Measurements from ENCODE around the gene PXDC1. TPM values are rescaled to one million over a fixed set of nuclear protein-coding genes. Genes with fewer than 3 reads are reported as not detected.
"Not testable (repeated sequence)": the region's sequence is repeated elsewhere in the genome, so short reads cannot be mapped to it uniquely, and the experiment has no call there.

Gene PXDC1
- total RNA-seq, 2 donors from 2014 or later = 0.35 to 0.36 TPM

DNA sequence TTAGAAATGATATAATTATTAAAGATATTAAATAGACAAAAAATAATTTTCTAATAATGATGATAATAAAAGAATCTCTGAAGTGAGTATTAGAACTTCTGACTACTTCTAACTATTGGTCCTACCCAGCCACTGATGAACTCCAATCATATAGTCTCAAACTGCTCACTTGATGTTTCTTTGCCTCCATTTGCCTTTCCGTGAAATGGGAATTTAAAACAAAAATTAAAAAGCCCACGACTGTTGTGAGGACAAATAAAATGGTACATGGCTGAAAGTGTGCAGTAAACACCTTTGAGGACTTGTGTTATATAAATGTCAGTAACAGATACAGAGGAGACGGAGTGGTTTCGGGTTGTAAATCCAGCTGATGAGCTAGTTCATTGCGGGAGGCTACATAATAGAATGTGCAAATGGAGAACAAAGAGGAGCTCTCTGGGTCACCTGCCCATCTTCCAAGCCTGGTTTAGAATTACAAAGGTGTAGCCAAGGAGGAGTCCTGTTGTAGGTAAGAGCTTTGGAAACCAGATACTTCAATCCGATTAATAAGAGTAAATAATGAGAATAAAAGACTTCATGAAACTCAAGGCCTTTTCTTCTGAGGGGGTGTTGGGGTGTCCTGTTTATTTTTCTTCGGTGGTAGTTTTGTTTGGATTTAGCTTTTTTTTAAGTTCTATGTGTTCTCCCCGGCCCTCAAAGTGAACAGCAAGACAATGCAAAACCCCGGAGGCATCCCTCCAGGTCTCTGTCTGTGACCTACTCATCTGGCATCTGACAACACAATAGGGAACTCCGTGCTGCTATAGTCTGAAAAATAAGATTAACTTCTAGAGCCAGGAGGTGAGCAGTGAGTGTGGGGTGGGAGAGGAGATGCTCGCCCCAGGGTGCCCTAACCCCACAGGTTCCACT is 4.4 kb upstream of the PXDC1 start:
- no peaks in the 10 kb centered on the region for H3K9me3 Mint-ChIP-seq
- ATAC-seq (no peak), DNase-seq (ENCODE audit: low spot score in 2 of 2) (no peak)
- H3K36me3 Mint-ChIP-seq = no peaks in the 10 kb centered on the region
- H3K27ac Mint-ChIP-seq = no peak overlapping the region

DNA sequence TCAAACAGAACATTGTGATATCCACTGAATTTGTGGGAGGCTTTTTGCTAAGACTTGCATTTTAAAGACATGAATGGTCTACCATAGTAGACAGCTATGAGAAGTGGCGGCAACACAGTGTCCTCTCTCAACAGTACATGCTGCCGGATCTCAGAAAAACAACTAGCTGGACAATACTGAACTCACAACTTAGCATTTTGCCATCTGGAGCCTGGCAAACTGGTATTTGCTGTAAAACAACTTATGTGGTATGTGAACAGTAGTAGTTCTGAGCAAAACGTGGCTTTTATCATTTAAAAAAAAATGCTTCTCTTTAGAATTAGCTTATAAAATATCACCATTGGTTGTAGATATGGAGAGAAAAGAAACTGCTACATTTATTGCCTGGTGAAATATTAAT is 3.3 kb upstream of the PXDC1 start:
- Mint-ChIP-seq H3K27ac (no peak overlapping the region), H3K36me3 (no peaks in the 10 kb centered on the region), H3K9me3 (no peaks in the 10 kb centered on the region)
- DNase-seq (ENCODE audit: low spot score in 2 of 2) (no peak), ATAC-seq (no peak)

DNA sequence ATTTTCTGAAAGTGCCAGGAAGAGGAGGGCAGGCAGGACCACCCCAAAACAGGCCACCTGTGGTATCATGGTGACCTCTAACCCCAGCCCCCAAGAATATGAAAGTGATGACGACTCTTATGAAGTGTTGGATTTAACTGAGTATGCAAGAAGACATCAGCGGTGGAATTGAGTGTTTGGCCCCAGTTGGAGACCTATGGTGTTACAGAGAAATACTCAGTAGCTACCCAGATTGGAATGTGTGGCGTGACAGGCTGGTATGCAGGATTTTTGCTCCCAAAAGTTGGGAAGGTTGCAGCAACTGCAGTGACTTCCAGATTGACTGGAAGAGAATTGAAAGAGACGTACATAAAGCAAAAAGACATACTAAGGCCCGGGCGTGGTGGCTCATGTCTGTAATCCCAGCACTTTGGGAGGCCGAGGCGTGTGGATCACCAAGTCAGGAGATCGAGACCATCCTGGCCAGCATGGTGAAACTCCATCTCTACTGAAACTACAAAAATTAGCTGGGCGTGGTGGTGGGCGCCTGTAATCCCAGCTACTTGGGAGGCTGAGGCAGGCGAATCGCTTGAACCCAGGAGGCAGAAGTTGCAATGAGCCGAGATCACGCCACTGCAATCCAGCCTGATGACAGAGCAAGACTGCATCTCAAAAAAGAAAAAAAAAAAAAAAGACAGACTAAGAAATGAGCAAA is 2.7 kb upstream of the PXDC1 start:
- DNase-seq (ENCODE audit: low spot score in 2 of 2); ATAC-seq; H3K36me3 Mint-ChIP-seq; H3K9me3 Mint-ChIP-seq; H3K27ac Mint-ChIP-seq: not testable (repeated sequence)

GRCh38 chr6:3753228-3753835 is 1.8 kb upstream of the PXDC1 start:
- no peaks in the 10 kb centered on the region for H3K36me3 Mint-ChIP-seq
- no peak overlapping the region for H3K27ac Mint-ChIP-seq
- no peaks in the 10 kb centered on the region for H3K9me3 Mint-ChIP-seq
- ATAC-seq (no peak), DNase-seq (ENCODE audit: low spot score in 2 of 2) (no peak)

- Mint-ChIP-seq H3K9me3 (no peaks in the 10 kb centered on the region), H3K36me3 (no peaks in the 10 kb centered on the region), H3K27ac (no peak overlapping the region)
- ATAC-seq (no peak), DNase-seq (ENCODE audit: low spot score in 2 of 2) (no peak)
Measured at GRCh38 chr6:3752531-3753227, 1.2 kb upstream of the PXDC1 start.

GRCh38 chr6:3751730-3752530 is 417 bp upstream of the PXDC1 start:
- DNase-seq (ENCODE audit: low spot score in 2 of 2) (peak; percentile 66 to 68), ATAC-seq (peak; percentile 80 to 82)
- Mint-ChIP-seq H3K36me3 (no peaks in the 10 kb centered on the region), H3K27ac (no peak overlapping the region), H3K9me3 (no peaks in the 10 kb centered on the region)

DNA sequence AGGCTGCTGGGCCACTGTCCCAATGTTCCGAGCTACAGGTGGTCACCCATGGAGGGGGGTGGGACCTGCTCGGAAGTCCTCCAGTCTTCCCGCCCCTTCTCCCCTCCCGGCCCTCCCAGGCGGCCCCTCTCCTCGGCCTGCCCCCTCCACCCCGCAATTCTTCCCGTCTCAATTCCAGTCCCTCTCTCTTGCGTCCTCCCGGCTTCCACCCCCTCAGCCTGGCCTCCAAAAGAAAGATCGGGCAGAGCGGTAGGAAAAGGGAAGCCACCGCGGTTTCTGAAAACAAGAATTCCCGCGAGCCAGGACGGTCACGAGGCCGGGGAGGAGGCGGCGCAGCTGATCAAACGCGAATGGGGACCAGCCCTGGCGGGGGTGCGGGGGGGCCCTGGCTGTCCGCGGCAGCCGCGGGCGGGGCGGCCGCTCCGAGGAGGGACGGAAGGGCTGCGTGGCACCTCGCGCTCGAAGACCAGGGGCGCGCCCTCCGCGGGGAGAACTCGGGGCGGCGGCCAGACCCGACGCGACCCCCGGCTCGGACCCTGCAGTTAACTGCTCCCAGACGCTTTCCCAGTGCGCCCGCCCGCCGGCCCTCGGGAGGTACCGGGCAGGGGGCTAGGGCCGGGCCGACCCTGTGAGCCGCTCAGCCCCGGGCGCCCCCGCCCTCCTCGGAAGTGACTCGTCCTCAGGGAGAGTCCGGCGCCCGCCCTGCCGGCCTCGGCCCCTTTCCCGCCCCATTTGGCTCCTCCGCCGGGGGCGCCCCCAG is 1.0 kb downstream of the PXDC1 start:
- Mint-ChIP-seq H3K27ac (no peak overlapping the region), H3K36me3 (no peaks in the 10 kb centered on the region), H3K9me3 (no peaks in the 10 kb centered on the region)
- ATAC-seq (peak in 1 of 2 donors; percentile 21), DNase-seq (ENCODE audit: low spot score in 2 of 2) (no peak)

GRCh38 chr6:3749977-3750316 is 1.6 kb downstream of the PXDC1 start:
- Mint-ChIP-seq H3K9me3 (no peaks in the 10 kb centered on the region), H3K36me3 (no peaks in the 10 kb centered on the region), H3K27ac (no peak overlapping the region)
- ATAC-seq (no peak), DNase-seq (ENCODE audit: low spot score in 2 of 2) (no peak)

DNA sequence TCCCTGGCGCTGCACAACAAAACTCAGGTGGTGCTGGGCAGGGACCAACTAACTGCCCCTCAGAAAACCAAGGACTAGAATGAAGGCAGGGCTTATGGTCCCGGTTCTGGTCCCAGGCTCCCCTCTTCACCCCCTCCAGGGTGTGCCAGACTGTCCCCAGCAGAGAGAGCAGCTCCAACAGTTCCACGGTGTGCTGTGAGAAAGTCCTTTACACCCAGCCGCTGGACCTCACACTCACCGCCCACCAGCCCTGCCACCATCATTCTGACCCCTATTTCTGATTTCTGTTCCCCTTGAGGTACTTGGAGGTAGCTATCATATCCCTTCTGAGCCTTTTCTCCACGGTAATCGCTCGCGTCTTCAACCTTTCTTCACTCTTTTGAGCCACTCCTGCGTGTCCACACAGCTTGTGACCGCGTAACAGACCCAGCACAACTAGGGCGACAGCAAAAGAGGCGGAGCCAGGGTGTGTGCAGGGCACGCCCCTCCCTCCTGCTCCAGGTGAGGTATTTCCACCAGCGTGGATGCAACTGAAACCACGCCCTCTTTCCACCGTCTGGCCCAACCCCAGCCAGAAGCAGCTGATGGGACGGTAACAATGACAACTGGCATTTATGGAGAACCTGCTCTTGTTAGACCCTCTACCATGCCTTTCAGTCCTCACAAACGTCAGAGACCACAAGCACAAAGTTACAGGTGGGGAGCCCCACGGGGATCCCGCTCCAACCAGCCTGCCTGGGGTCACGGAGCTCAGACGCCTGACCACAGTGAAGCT is 2.3 kb downstream of the PXDC1 start:
- no peaks in the 10 kb centered on the region for H3K9me3 Mint-ChIP-seq
- H3K36me3 Mint-ChIP-seq = no peaks in the 10 kb centered on the region
- ATAC-seq (no peak), DNase-seq (ENCODE audit: low spot score in 2 of 2) (no peak)
- no peak overlapping the region for H3K27ac Mint-ChIP-seq

DNA sequence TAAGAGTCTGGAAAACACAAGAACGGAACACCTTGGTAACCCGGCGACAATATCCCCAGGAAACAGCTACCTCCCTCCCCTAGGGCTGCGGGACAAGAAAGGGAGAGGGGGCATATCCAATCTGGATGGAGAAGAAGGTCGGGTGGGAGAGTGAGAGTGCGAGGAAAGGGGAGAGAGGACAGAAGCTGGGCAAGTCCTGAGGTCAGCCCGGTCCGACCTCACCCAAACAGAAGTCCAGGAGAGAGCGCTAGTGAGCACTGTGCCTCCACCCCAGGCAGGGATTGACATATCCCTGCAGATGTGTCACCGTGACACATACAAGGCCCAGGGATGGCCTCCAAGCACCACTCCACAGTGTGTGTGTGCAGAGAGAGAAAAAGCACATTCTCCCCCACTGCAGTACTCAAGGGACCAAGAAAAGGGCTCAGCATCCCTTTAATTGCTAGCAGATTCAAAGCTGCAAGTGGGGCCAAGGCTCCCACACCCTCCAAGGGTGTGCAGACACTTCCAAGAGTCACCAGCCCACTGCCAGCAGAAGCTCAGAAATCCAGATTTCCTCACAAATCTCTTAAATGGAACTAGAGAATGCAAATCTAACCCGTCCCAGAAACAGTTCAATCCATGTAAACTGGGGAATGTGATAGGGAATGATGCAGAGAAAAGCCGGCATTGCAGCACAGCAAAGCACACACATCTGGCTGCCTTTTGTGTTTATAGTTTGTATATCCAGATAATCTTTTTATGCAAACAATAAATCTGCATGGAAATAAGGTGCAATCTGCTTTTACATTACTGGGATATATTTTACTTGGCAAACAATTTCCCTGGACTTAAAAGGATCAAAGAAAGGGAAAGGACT is 3.1 kb downstream of the PXDC1 start:
- DNase-seq (ENCODE audit: low spot score in 2 of 2) (peak in 1 of 2 donors; percentile 63), ATAC-seq (peak; percentile 41 to 63)
- Mint-ChIP-seq H3K27ac (no peak overlapping the region), H3K36me3 (no peaks in the 10 kb centered on the region), H3K9me3 (no peaks in the 10 kb centered on the region)

DNA sequence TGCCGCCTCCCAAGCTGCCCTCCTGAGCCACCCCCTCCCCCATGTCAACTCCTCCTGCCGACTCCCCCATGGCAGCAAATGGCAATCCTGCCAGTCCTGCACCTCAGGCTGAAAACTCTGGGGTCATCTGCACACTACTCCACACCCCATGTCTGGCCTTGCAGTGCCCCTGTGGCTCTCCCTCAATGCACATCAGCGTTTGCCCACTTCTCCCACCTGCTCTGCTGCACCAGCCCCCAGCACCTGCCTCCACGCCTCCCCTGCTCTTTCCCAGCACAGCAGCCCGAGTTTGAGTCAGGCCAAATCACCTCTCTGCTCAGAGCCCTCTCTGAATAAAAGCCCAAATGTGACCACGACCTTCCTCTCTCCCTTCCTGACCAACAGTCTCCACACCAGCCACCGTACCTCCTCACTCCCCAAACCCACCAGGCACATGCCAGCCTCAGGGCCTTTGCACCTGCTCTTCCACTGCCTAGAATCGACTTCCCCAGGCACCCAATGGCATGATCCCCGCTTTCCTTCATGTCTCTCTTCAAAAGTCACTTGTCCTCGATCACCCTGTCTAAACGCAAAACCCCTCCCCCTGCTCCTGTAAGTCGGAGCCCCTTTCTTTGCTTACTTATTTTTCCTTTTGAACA is 4.3 kb downstream of the PXDC1 start:
- ATAC-seq = no peak
- Mint-ChIP-seq H3K9me3 (no peaks in the 10 kb centered on the region), H3K36me3 (no peaks in the 10 kb centered on the region), H3K27ac (no peak overlapping the region)
- no peak for DNase-seq (ENCODE audit: low spot score in 2 of 2)

GRCh38 chr6:3746696-3747095 is 4.8 kb downstream of the PXDC1 start:
- ATAC-seq (no peak), DNase-seq (ENCODE audit: low spot score in 2 of 2) (no peak)
- Mint-ChIP-seq H3K9me3 (no peaks in the 10 kb centered on the region), H3K36me3 (no peaks in the 10 kb centered on the region), H3K27ac (no peak overlapping the region)

DNA sequence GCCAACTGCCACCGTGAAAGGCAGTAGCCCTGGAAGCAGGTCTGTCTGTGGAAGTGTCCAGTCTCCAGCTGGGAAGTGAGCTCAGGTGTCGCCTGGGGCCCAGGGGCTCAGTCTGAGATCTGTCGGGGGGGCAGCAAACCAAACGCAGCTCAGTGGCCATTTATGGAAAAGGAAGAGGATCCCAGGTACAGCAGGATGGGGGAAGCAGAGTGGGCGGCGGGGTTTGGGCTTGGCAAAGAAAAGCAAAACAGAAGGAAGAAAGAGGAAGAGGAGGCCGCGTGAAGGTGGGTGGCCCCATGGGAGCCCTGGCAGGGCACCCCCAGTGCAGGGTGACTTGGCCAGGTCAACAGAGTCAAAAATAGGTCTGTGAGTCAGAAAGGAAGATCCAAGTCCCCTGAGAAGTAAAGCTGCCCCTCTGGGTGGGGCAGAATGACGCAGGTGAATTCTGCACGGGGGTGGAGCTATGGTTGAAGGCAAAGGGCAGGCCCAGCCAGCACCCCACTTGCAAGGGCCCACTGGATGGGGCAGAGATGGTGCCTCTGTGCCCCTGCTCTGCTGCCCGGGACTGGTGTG is 5.3 kb downstream of the PXDC1 start:
- Mint-ChIP-seq H3K36me3 (no peaks in the 10 kb centered on the region), H3K27ac (no peak overlapping the region), H3K9me3 (no peaks in the 10 kb centered on the region)
- ATAC-seq = no peak
- no peak for DNase-seq (ENCODE audit: low spot score in 2 of 2)

Measured in activated naive CD4-positive, alpha-beta T cell treated with anti-CD3 and anti-CD28 coated beads, Interleukin-2, amount 50 U/mL, for 72 hours (primary cell).